ENCODE data around the gene RBM38.

Gene RBM38

GRCh38 chr20:57402206-57403125 is 11.3 kb downstream of the RBM38 start:
- no peak for DNase-seq

- DNase-seq, result no peak
These were observed 12.0 kb downstream of the RBM38 start for GRCh38 chr20:57403216-57403615.

- no peak for DNase-seq
These were observed 12.8 kb downstream of the RBM38 start for GRCh38 chr20:57404006-57404405.

- DNase-seq, result no peak
These were observed 13.3 kb downstream of the RBM38 start for GRCh38 chr20:57404419-57405072.

- no peak for DNase-seq
These were observed 14.2 kb downstream of the RBM38 start for GRCh38 chr20:57405236-57406016.

GRCh38 chr20:57407541-57407956 is 16.4 kb downstream of the RBM38 start:
- no peak for DNase-seq

GRCh38 chr20:57408131-57408530 is 16.9 kb downstream of the RBM38 start:
- no peak for DNase-seq

- DNase-seq, result no peak
These were observed 17.5 kb downstream of the RBM38 start for GRCh38 chr20:57408536-57409233.

GRCh38 chr20:57409316-57409671 is 18.1 kb downstream of the RBM38 start:
- peak in 2 of 51 donors; percentile 13 to 29 for DNase-seq

GRCh38 chr20:57409672-57410397 is 18.6 kb downstream of the RBM38 start:
- no peak for DNase-seq

GRCh38 chr20:57410398-57410920 is 19.3 kb downstream of the RBM38 start:
- DNase-seq, result no peak

GRCh38 chr20:57410924-57411323 is 19.7 kb downstream of the RBM38 start:
- no peak for DNase-seq

GRCh38 chr20:57411406-57412283 is 20.4 kb downstream of the RBM38 start:
- DNase-seq, result no peak

GRCh38 chr20:57412347-57413029 is 21.3 kb downstream of the RBM38 start:
- DNase-seq, result no peak

- no peak for DNase-seq
These were observed 22.8 kb downstream of the RBM38 start for GRCh38 chr20:57413986-57414385.

GRCh38 chr20:57414867-57415592 is 23.8 kb downstream of the RBM38 start:
- no peak for DNase-seq

GRCh38 chr20:57415771-57416170 is 24.6 kb downstream of the RBM38 start:
- no peak for DNase-seq
